Large intestine (tissue), 3 donors: ENCODE measurements around the gene ADAMTS3. TPM values are rescaled to one million over a fixed set of nuclear protein-coding genes. Genes with fewer than 3 reads are reported as not detected.

ENCODE experiments used
- DNase-seq, 2 donors: peaks; one replicate each; pipeline versions ENCODE4 v3.0.0 to v3.0.0-alpha.2; 2013
- H3K27ac ChIP-seq: one replicate; pipeline ENCODE4 v1.5.1; 2013; ENCODE audit warnings: low read length
- H3K27me3 ChIP-seq: 2 replicates; pipeline ENCODE4 v1.6.1; 2013; ENCODE audit warnings: low read length; ENCODE audit not compliant: control insufficient read depth, insufficient read depth
- H3K36me3 ChIP-seq: 2 replicates; pipeline ENCODE4 v1.6.1; 2013; ENCODE audit warnings: low read length; ENCODE audit not compliant: control insufficient read depth, insufficient read depth
- H3K4me1 ChIP-seq: one replicate; pipeline ENCODE4 v1.6.1; 2013; ENCODE audit warnings: low read length; ENCODE audit not compliant: control insufficient read depth, insufficient read depth
- H3K4me3 ChIP-seq: one replicate; pipeline ENCODE4 v1.5.1; 2013; ENCODE audit warnings: low read length
- H3K9me3 ChIP-seq: one replicate; pipeline ENCODE4 v1.6.1; 2013; ENCODE audit warnings: mild to moderate bottlenecking, low read depth, low read length, moderate library complexity; ENCODE audit not compliant: control insufficient read depth
- WGBS: methylation state at CpG from one replicate; pipeline ENCODE4 v1.1.5; 2013; ENCODE audit warnings: low lambda C conversion rate; ENCODE audit not compliant: insufficient coverage; 5-methylcytosine and 5-hydroxymethylcytosine counted together
- polyA plus RNA-seq: library from polyadenylated mRNA; unstranded; fragments of 120-200 nt; gene quantifications from one replicate; pipeline ENCODE4 v1.2.1, GENCODE V29; 2013

ADAMTS3 gene
- polyA plus RNA-seq, 1 donor: 2.2 TPM

- Histone ChIP-seq H3K4me1 (no peaks in the 10 kb centered on the region), H3K9me3 (no peaks in the 10 kb centered on the region), H3K36me3 (no peaks in the 10 kb centered on the region), H3K27me3 (no peaks in the 10 kb centered on the region), H3K27ac (no peak overlapping the region), H3K4me3 (no peak overlapping the region)
- peak in 1 of 2 donors; percentile 9 for DNase-seq
- WGBS: 0% methylated on average over 1 of the region's 2 CpGs
Observed at GRCh38 chr4:72326692-72327632, 242.1 kb downstream of the ADAMTS3 start.

GRCh38 chr4:72325215-72325614, 243.8 kb downstream of the ADAMTS3 start:
- no peaks in the 10 kb centered on the region for H3K27me3 ChIP-seq
- H3K4me3 ChIP-seq: no peak overlapping the region
- H3K4me1 ChIP-seq: no peaks in the 10 kb centered on the region
- H3K9me3 ChIP-seq: no peaks in the 10 kb centered on the region
- peak in 1 of 2 donors; percentile 4 for DNase-seq
- H3K27ac ChIP-seq: no peak overlapping the region
- H3K36me3 ChIP-seq: no peaks in the 10 kb centered on the region

- WGBS: no CpG with 5 or more reads among the region's 2 CpGs
- H3K27ac ChIP-seq: no peak overlapping the region
- no peaks in the 10 kb centered on the region for H3K4me1 ChIP-seq
- H3K4me3 ChIP-seq: no peak overlapping the region
- H3K36me3 ChIP-seq: no peaks in the 10 kb centered on the region
- DNase-seq: no peak
- no peaks in the 10 kb centered on the region for H3K9me3 ChIP-seq
- H3K27me3 ChIP-seq: no peaks in the 10 kb centered on the region
Observed at GRCh38 chr4:72323227-72323626, 245.8 kb downstream of the ADAMTS3 start.

GRCh38 chr4:72320223-72320948, 248.6 kb downstream of the ADAMTS3 start:
- Histone ChIP-seq H3K9me3 (no peaks in the 10 kb centered on the region), H3K4me3 (no peak overlapping the region), H3K27me3 (no peaks in the 10 kb centered on the region), H3K4me1 (no peaks in the 10 kb centered on the region), H3K27ac (no peak overlapping the region), H3K36me3 (no peaks in the 10 kb centered on the region)
- DNase-seq: no peak
- WGBS: 100% methylated on average over 1 of the region's 6 CpGs

- Histone ChIP-seq H3K4me3 (no peak overlapping the region), H3K4me1 (no peaks in the 10 kb centered on the region), H3K9me3 (no peaks in the 10 kb centered on the region), H3K27me3 (no peaks in the 10 kb centered on the region), H3K36me3 (no peaks in the 10 kb centered on the region), H3K27ac (no peak overlapping the region)
- no peak for DNase-seq
- WGBS: 100% methylated on average over 1 of the region's 4 CpGs
Observed at GRCh38 chr4:72319601-72320021, 249.4 kb downstream of the ADAMTS3 start.

- H3K4me1 ChIP-seq: no peaks in the 10 kb centered on the region
- WGBS: 86% methylated on average over 1 of the region's 7 CpGs
- no peaks in the 10 kb centered on the region for H3K36me3 ChIP-seq
- H3K4me3 ChIP-seq: no peak overlapping the region
- H3K27ac ChIP-seq: no peak overlapping the region
- H3K9me3 ChIP-seq: no peaks in the 10 kb centered on the region
- no peaks in the 10 kb centered on the region for H3K27me3 ChIP-seq
- no peak for DNase-seq
Observed at GRCh38 chr4:72318421-72319170, 250.4 kb downstream of the ADAMTS3 start.

- Histone ChIP-seq H3K9me3 (no peaks in the 10 kb centered on the region), H3K27ac (no peak overlapping the region), H3K4me1 (no peaks in the 10 kb centered on the region), H3K27me3 (no peaks in the 10 kb centered on the region), H3K36me3 (no peaks in the 10 kb centered on the region), H3K4me3 (no peak overlapping the region)
- peak; percentile 1 to 6 for DNase-seq
Observed at GRCh38 chr4:72314869-72315268, 254.2 kb downstream of the ADAMTS3 start.

- Histone ChIP-seq H3K27me3 (no peaks in the 10 kb centered on the region), H3K9me3 (no peaks in the 10 kb centered on the region), H3K27ac (no peak overlapping the region), H3K4me1 (no peaks in the 10 kb centered on the region), H3K36me3 (no peaks in the 10 kb centered on the region), H3K4me3 (no peak overlapping the region)
- WGBS: 100% methylated on average over 1 of the region's 5 CpGs
- DNase-seq: no peak
Observed at GRCh38 chr4:72313121-72313520, 255.9 kb downstream of the ADAMTS3 start.

GRCh38 chr4:72312032-72312650, 256.9 kb downstream of the ADAMTS3 start:
- DNase-seq: peak; percentile 21 to 23
- no peaks in the 10 kb centered on the region for H3K36me3 ChIP-seq
- no peaks in the 10 kb centered on the region for H3K27me3 ChIP-seq
- H3K27ac ChIP-seq: no peak overlapping the region
- no CpG with 5 or more reads among the region's 6 CpGs for WGBS
- H3K4me3 ChIP-seq: no peak overlapping the region
- H3K4me1 ChIP-seq: no peaks in the 10 kb centered on the region
- no peaks in the 10 kb centered on the region for H3K9me3 ChIP-seq

- H3K4me1 ChIP-seq: no peaks in the 10 kb centered on the region
- DNase-seq: no peak
- H3K27me3 ChIP-seq: no peaks in the 10 kb centered on the region
- WGBS: 100% methylated on average over 2 of the region's 3 CpGs
- no peak overlapping the region for H3K27ac ChIP-seq
- H3K4me3 ChIP-seq: no peak overlapping the region
- H3K9me3 ChIP-seq: no peaks in the 10 kb centered on the region
- H3K36me3 ChIP-seq: no peaks in the 10 kb centered on the region
Observed at GRCh38 chr4:72311291-72311690, 257.7 kb downstream of the ADAMTS3 start.
